Stimulated activated naive CD8-positive, alpha-beta T cell treated with anti-CD3 and anti-CD28 coated beads, Interleukin-15, Interleukin-2, amounts not matched to agents 100 U/mL and 50 U/mL, for 24 hours (primary cell): Measurements from ENCODE around the gene RC3H1.
"Not testable (repeated sequence)": the region's sequence is repeated elsewhere in the genome, so short reads cannot be mapped to it uniquely, and the experiment has no call there.

Experiments used
- ATAC-seq: fragments of 150-1000 bp; cut with Tn5 transposase; one replicate; pipeline ENCODE4 v1.10.0; 2021
- DNase-seq: peaks from one replicate; pipeline ENCODE4 v3.0.0; 2021

The RC3H1 gene

DNA sequence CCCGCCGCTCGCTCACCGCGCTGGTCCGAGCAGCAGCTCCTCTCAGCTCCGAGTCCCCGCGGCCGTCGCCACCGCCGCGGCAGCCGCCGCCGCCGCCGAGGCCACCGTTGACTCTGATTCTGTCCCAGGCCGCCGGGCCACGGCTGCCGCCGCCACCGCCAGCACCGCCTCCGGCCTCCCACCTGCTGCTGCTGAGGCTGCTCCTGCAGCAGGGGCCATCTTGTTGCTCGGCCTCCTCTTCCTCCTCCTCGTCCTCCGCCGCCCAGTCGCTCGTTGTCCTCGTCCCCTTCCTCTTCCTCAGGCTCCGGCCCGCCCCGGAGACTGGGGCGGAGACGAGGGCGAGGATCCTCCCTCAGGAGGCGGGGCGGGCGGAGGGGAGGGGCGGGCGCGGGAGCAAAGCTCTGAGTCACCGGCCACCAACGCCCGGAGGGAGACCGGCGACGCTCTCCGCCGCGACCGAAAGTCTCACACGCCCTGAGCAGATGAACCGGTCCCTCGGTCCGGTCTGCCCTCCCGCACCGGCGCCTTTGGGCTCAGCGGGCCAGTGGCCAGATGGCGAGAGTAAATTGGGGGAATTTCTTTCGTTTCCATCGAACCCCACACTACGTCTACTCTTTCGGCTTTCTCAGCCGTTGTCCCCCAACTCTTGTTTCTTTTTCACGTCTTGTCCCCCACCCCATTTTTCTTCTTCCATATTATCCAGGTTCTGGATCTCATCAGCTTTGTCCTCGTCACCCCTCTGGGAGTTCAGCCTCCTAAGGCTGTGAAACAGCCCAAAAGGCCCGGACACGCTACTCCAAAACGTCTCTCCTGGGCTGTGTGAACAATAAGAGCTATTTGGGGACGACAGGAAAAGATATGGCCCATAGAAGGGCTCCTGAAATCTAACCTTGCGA, at the start of gene RC3H1:
Gene RC3H1 (minus strand): TSS at position 278 of the 896 bp plus-strand sequence. CDS start 29,372 bp downstream, outside the sequence.
- ATAC-seq, result peak; percentile 94
- peak; percentile 92 for DNase-seq

DNA sequence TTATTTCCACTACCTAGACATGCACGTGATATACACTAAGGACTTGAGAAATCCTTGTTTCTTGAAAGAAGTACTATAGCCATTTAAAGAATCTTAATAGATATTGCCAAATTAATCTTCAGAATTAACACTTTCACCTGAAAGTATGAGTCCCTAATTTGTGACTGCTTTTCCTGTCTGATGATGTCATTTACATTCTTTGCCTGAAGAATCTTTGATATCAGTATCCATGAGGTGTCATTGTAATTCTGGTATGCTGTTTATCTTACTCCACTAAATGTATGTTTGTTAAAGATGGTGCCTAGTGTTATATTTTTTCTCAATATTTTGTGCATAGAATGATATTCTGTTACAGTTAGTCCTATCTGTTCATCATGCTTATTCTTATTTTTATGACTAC, 48.5 kb upstream of the RC3H1 start:
- no peak for DNase-seq
- no peak for ATAC-seq

DNA sequence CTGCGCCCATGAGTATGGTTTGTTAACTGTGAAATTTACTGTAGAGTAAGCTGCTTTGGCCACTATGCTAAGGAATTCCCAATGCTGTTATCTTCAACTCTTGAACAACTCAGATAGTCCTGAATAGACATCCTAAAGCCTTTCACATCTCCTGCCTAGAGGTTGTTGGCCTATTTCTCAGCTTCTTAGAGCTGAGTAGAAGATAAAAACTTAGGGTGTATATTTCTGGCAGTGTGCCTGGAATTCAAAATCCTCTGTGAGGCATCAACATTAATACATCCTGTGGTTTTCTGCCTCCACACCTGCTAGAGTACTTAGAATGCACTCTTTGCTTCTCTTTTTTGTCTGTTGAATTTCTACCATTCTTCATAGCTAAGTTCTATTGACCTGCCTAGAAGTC, 45.8 kb upstream of the RC3H1 start:
- DNase-seq, result no peak
- no peak for ATAC-seq

GRCh38 chr1:174060090-174060489, 37.9 kb upstream of the RC3H1 start:
- ATAC-seq (no peak), DNase-seq (no peak)

GRCh38 chr1:174058624-174059023, 36.5 kb upstream of the RC3H1 start:
- no peak for ATAC-seq
- DNase-seq, result no peak

- ATAC-seq, result not testable (repeated sequence)
These were observed 34.5 kb upstream of the RC3H1 start for GRCh38 chr1:174056609-174057008.

DNA sequence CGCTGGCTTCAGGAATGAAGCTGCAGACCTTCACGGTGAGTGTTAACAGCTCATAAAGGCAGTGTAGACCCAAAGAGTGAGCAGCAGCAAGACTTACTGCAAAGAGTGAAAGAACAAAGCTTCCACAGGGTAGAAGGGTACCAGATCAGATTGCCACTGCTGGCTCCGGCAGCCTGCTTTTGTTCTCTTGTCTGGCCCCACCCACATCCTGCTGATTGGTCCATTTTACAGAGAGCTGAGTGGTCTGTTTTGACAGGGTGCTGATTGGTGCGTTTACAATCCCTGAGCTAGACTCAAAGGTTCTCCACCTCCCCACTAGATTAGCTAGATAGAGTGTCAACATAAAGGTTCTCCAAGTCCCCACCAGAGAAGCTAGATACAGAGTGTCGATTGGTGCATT, 33.6 kb upstream of the RC3H1 start:
- DNase-seq, ATAC-seq: not testable (repeated sequence)

More at GRCh38 chr1:174056609-174057008, 34.5 kb upstream of the RC3H1 start:
- not testable (repeated sequence) for DNase-seq

DNA sequence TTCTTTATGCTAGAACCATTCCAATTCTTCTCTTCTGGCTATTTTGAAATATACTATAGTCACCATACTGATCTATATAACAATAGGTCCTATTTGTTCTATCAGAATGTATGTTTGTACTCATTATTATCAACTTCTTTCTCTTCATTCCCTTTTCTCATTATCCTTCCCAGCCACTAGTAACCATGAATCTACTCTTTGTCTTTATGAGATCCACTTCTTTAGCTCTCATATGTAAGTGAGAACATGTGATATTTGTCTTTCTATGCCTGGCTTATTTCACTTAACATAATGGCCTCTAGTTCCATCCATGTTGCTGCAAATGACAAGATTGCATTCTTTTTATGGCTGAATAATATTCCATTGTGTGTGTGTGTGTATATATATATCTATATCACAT, 31.7 kb upstream of the RC3H1 start:
- DNase-seq (no peak), ATAC-seq (no peak)

DNA sequence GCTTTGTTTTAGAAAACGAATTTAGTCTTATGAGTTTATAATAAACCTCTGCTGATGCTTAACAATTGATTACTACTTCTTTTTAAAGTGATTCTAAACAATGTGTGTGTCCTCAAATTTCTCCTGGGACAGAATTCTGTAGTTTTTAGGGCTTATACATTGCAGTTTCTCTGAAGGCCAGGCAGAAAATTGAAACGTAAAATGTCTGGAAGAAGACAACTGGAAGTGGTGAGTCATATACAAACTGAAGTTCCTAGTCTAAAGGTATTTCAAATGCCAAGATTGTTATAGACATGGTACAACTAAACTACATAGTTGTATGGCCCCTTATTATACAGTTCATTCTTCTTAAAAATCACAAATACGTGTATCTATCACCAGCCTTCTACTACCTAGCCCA, 30.5 kb upstream of the RC3H1 start:
- no peak for DNase-seq
- no peak for ATAC-seq

GRCh38 chr1:174051956-174052355, 29.8 kb upstream of the RC3H1 start:
- no peak for DNase-seq
- ATAC-seq, result no peak

DNA sequence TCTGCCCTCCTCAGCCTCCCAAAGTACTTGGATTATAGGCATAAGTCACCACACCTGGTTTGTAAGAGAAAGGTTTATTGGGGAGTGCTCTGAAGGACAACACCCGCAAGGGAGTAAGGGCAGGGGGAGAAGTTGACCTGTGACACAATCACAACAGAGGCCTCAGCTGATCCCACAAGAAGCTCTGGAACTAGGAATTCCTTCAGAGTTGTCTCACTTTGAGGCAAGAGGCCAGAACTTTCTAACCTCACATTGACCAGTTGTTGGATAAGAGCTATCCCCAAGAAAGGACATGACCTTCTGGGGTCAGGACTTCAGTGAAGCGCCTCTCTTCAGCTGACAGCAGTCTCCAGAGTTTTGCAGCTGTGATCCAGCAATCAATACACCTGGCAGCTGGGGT, 27.4 kb upstream of the RC3H1 start:
- DNase-seq (no peak), ATAC-seq (no peak)

DNA sequence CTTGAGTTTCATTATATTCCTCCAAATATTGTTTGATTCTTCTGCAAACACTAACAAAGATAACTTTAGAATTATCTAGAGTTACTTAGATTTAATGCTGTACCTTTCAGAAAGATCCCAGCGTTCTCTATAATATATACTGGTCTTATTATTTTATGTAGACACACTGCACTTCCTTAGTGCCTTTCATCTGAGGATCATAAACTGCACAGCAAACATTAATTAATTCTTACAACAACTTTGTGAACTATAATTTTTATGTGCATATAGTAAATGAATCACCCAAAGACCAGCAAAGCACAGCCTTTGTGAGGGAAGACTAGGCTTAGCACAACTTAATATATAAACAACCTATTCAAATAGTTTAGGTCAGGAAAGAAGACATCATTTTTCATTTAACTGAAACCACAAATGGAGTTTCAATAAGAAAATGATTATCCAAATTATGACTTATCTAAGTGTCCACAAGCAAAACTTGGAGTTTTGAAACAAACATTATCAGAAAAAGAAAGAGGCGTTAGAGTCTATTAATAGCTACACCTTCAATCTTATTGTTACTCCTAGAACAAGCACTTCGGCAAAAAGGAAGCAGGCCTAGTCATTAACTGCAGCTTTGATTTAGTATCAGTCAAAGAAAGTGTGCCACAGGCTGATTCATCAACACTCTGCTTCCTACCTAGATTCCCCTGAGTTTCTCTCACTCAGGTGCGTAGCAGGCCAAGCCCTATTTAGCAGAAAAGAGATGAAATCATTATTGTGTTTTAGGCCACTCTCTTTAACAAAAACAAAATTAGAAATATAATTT, 22.5 kb upstream of the RC3H1 start:
- no peak for ATAC-seq
- DNase-seq, result no peak

- ATAC-seq, DNase-seq: not testable (repeated sequence)
These were observed 20.4 kb upstream of the RC3H1 start for GRCh38 chr1:174042509-174042908.

GRCh38 chr1:174041369-174041768, 19.2 kb upstream of the RC3H1 start:
- ATAC-seq, result no peak
- DNase-seq, result no peak

- no peak for ATAC-seq
These were observed 18.2 kb upstream of the RC3H1 start for GRCh38 chr1:174040387-174040786.

GRCh38 chr1:174039027-174039426, 16.9 kb upstream of the RC3H1 start:
- ATAC-seq, result no peak
- no peak for DNase-seq

More at GRCh38 chr1:174040387-174040786, 18.2 kb upstream of the RC3H1 start:
- DNase-seq, result no peak

DNA sequence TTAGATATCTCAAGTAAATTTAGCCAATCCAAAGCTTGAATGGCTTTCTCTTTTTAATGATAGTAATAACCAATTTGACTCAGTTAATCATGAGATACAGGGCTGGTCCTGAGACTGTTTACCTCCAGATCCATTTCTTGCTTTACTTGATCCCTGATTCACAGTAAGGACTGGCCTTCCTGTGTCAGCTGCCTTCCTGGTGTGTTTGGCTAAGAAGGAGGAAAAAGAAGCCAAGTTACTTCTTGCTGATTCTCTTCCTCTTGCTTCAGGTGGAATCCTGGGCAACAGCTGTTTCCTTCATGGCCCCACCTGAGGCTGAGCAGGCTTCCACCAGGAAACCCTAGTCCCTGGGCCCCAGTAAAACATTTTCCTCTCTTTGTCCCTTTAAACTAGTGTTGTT, 14.6 kb upstream of the RC3H1 start:
- ATAC-seq, result no peak
- DNase-seq, result no peak

DNA sequence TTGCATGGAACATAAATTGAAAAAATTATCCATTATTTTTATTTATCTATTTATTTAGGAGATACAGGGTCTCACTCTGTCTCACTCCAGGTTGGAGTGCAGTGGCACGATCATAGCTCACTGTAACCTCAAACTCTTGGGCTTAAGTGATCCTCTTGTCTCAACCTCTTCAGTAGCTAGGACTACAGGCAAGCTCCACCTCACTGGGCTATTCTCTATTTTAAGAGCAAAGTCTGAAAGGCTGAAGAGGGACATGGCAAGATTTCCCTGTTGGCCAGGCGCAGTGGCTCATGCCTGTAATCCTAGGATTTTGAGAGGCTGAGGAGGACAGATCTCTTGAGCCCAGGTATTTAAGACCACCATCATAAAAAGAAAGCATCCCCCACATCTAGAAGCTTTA, 14.0 kb upstream of the RC3H1 start:
- no peak for DNase-seq
- ATAC-seq, result no peak

- DNase-seq (no peak), ATAC-seq (no peak)
These were observed 10.6 kb upstream of the RC3H1 start for GRCh38 chr1:174032671-174033222.

DNA sequence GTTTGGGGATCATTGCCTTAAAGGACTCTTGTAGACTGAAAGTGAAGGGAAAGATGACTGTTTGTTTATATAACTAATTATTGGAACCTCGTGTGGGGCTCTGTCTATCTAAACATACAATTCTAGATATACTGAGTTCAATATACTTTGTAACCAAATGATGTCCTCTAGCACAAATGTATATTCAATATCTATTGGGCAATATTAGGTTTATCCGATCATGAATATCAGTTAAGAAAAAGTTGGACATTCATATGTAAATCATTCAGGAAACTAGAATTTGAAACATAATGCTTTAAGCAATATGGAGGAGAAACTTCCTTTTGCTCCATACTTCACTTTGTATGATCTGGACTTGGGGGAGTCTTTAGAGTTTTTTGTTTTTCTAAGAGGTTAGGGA, 8.9 kb upstream of the RC3H1 start:
- no peak for ATAC-seq
- no peak for DNase-seq

GRCh38 chr1:174028495-174028894, 6.3 kb upstream of the RC3H1 start:
- DNase-seq (no peak), ATAC-seq (no peak)

GRCh38 chr1:174023440-174023839, 1.3 kb upstream of the RC3H1 start:
- no peak for DNase-seq
- ATAC-seq, result no peak

GRCh38 chr1:174022976-174023277, 770 bp upstream of the RC3H1 start:
- ATAC-seq, result no peak
- DNase-seq, result no peak
